ENCODE measurements around the gene EEF1AKMT2.

- TF ChIP-seq CTCF (IDR thresholded peaks at IDR 0.05): no peak
- TF ChIP-seq POLR2A (IDR thresholded peaks at IDR 0.05): no peak
Observed at GRCh38 chr10:124709861-124710260, 81.8 kb downstream of the EEF1AKMT2 start.
